Measurements from ENCODE around the gene PHACTR2.
"Not testable (repeated sequence)": the region's sequence is repeated elsewhere in the genome, so short reads cannot be mapped to it uniquely, and the experiment has no call there.

PHACTR2 gene

DNA sequence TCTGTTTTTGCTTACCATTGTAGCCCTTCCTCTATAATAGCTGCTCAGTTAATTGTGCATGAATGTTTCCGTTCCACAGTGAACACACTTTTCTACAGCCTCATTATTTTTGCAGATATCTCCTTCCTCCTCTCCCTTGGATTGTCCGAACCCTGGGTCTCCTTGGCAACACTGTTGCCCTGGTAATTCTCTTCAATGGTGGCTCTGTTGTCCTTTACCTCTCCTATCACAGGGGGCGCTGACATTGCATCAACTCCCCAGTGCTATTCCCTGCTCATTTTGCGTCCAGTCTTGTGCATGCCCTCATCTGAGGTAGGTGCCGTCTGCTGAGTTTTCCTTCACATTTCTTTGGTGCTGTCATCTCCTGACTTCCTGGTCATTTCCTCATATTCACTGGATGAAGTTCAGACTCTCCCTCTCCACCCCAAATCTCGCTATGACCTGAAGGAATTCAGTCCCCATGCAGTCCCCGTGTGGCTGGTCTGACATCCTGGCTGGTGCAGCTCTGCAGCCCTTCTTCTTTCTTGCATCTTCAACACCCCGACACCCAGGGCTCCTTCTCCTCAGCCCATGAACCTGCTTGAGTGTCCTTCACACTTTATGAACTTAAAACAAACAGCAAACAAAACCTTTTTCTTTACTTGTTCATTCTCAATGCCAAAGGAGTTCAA lies 21.1 kb downstream of the PHACTR2 start:
- DNase-seq (ENCODE audit: low spot score): no peak

DNA sequence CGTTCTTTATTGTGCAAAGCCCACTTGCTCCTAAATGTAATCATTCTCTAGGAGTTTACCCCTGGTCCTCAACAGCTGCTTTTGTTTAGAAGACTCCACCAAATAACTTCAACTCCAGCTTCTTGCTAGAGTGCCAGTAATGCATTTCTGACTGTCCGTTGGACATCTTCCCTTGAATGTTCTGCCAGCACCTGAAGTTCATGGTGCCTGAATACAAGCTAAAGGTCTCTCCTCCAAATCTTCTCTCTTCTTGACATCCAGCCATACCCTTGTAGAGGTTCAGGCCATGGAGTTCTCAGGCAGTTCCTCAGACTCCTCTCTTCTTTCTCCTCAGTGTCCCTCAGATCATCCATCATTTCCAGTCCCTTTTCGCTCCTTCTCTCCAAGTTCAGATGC lies 21.7 kb downstream of the PHACTR2 start:
- DNase-seq (ENCODE audit: low spot score): no peak

DNA sequence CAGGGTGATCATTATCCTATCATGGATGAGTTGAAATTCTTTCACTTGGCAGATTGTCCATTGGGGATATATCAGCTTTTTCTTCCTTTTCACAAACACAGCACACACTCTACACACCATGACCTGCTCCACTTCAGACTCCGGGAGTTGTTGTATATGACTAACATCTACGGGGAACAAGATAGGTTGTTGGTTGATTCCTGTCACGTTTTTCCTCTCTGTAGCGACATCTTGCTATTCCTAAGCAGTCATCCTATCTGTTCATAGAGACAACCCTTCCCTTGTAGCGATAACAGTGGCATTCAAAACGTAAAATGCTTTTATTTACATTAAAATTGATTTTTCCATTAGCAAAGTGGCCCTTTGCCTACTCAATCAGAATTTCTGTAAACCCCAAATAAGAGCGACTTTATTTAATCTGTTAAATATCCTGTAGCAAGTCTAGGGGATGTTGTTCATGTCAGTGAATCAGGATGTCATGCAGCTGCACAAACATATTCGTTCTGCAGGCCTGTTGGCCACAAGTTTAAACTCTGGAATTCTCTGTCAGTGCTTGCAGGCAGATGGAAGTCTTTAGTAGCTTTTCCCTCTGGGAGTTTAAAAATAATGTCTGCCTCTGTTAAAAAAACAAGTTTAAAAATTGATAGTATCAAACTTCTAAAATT lies 23.1 kb downstream of the PHACTR2 start:
- peak; percentile 62 for DNase-seq (ENCODE audit: low spot score)

DNA sequence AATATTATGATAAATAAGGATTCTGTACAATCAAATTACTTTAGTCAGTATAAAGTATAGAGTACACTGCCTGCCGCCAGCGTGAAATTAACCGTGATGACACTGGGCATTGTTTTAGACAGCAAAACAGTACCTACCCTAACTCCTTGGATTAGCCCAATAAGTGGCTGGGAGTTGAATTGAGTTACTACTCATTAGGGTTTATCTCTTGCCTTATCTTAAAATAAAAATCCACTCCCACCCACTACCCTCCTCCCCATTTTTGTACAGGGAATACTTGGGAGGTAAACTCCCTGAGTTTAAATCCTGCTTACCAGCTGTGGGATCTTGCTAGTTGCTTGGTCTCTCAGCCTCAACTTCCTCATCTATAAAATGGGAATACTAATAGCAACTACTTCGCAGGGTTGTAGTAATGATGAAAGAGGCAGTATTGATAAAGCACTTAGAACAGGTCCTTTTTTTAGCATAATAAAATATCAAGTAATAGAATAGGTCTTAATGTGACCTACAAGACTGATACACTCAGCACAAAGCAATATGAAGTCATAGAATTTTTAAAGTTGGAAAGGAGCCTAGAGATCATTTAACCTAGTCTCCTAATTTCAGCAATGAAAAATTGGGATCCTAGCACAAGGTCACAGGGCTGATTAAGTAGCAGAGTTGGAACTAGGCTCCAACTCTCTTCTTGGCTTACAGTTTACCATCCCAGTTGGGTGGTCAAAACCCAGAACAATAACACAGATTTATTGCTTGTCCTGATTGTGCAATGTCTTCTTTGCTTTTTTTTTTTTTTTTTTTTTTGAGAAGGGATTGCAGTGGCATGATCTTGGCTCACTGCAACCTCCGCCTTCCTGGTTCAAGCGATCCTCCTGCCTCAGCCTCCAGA lies 23.8 kb downstream of the PHACTR2 start:
- DNase-seq (ENCODE audit: low spot score): no peak

DNA sequence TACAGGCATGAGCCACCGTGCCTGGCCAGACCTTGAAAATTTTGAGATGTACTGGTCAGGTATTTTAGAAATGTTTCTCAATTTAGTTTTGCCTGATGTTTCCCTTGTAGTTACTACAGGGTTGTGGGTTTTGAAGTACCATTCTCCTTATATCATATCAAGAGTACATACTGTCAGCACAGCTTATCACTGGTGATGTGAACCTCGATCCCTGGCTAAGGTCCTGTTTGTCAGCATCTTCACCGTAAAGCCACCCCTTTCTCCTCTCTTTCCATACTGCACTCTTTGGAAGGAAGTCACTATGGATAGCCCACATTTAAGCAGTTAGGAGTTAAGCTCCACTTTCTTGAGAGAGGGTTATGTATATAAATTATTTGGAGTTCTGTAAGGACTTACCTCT lies 27.8 kb downstream of the PHACTR2 start:
- no peak for DNase-seq (ENCODE audit: low spot score)

DNA sequence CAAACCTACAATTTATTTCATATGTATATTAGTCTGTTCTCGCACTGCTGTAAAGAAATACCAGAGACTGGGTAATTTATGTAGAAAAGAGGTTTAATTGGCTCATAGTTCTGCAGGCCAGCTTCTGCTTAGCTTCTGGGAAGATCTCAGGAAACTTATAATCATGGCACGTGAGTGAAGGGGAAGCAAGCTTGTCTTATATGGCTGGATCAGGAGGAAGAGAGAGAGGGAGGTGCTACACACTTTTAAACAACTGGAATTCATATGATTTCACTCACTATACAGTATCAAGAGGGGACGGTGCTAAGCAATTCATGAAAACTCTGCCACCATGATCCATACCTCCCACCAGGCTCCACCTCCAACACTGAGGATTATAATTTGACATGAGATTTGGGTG lies 29.9 kb downstream of the PHACTR2 start:
- DNase-seq (ENCODE audit: low spot score): no peak

DNA sequence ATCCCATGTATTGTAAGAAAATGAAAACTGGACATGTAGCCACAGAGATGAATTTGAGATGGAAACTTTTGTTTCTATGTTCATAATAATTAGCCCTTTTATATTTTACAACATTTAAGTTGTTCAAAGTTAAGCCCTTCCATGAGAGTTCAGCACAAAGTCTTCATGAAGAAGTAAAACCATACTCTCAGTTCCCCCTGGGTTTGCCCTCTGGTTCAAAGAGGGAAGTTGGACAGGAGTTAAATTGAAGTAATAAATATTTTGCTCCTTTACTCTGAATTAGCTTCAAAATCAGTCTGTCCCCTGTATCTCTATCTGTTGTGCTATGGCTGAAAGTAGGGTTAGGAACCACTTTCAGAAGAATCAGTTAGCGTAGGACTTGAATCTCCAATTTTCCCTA lies 31.1 kb downstream of the PHACTR2 start:
- no peak for DNase-seq (ENCODE audit: low spot score)

DNA sequence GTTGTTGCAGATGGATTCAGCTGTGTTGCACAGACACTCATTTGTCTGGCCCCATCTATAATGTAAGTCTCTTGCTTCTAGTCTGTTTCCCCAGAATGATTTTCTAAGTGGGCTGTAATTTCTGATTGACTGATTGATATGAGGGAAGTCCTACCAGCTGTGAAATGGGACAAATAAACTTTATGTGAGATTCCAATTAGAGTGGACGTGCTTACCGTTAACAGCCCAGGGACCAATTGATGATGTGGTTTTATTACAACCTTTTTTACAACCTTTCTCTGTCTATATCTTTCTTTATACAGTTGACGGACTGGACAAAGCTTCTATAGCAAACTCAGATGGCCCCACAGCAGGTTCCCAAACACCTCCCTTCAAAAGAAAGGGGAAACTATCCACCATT lies 33.9 kb downstream of the PHACTR2 start:
- no peak for DNase-seq (ENCODE audit: low spot score)

DNA sequence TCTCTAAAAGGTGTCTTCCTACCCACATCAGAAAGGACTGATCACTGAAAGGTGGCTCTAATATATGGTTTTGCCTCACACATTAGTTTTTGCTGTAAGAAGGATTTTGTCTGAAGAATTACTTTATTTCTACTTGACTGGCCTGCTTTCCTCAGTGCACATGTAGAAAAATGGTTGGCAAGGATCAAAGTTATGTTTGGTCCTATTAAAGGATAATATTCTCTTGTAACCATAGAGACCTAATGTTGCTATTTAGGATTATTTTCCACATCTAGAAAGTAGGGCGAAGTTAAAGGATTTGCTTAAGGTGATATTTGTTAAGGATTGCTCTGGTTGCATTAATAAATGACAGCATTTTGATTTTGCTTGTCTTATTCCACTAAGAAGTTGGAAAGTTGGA lies 40.7 kb downstream of the PHACTR2 start:
- DNase-seq (ENCODE audit: low spot score): no peak

DNA sequence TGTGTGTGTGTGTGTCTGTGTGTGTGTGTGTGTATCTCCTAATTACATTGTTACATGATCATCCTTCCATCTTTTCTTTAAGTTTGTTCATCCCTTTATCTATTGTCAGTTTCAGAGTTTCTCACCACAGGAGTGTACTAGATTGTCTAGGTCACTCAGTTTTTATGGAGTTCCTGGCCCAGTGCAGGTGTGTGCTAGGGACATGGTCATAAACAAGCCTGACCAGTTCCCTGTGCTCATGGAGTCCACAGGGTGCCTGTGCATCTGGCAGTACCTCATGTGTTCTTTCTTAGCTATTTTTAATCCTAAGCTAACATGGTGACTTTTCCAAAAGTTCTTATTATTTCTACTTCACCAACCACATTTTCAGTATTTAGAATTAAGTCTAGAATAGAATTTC lies 43.9 kb downstream of the PHACTR2 start:
- DNase-seq (ENCODE audit: low spot score): no peak

DNA sequence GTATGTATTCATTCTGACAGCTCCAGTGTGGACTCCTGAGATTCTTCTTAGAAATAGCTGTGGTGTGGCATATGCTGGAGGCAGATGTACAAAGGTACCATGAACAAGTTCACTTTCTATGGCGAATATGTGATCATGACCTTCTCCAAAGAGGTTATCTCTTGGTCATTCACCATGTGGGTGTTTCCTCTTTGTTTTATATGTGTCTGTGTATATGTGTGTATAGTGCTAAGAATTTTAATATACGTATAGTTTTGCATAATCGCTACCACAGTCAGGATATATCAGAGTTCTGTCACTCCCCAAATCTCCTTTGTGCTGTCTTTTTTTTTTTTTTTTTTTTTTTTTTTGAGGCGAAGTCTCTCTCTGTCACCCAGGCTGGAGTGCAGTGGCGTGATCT lies 47.1 kb downstream of the PHACTR2 start:
- no peak for DNase-seq (ENCODE audit: low spot score)

DNA sequence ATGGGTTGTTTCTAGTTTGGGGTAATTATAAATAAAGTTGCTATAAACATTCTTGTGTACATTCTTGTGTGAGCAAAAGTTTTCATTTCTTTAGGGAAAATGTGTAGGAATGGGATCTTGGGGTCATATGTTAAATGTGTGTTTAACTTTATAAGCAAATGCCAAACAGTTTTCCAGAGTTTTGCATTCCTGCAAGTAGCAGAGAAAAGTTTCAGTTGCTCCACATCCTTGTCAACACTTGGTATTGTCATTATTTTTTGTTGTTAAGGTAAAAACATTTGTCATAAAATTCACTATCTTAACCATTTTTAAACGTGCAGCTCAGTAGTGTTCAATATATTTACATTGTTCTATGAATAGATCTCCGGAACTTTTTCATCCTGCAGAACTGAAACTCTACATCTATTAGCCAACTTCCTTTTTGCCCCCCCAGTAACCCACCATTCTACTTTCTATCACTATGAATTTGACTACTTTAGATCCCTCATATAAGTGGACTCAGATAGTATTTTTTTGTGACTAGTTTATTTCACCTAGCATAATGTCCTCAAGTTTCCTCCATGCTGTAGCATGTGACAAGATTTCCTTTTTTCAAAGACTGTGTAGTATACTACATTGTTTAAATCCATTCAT lies 48.4 kb downstream of the PHACTR2 start:
- no peak for DNase-seq (ENCODE audit: low spot score)

DNA sequence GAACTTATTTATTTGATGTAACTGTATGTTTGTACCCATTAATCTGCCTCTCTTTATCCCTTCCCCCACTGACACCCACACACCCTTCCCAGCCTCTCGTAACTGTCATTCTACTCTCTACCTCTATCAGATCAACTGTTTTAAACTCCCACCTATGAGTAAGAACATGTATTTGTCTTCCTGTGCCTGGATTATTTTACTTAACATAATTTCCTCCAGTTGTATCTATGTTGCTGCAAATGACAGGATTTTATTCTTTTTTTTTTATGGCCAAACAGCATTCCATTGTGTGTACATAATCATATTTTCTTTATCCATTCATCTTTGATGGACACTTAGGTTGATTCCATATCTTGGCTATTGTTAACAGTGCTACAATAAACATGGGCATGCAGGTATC lies 49.3 kb downstream of the PHACTR2 start:
- no peak for DNase-seq (ENCODE audit: low spot score)

DNA sequence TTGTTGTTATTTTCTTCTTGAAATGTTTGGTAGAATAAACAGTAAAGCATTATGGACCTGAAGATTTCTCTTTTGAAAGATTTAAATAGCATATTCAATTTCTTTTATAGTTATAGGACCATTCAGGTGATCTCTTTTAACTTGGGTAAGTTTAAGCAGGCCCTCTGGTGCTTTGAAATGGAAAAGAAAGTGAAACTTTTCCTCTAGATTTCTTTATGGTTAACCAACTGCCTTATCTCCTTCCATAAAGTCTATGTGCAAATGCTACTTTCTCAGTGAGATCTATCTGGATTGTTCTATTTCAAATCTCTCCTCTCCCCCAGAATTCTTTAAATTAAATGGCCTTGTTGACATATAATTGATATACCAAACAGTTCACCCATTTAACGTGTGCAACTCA lies 54.0 kb downstream of the PHACTR2 start:
- no peak for DNase-seq (ENCODE audit: low spot score)

DNA sequence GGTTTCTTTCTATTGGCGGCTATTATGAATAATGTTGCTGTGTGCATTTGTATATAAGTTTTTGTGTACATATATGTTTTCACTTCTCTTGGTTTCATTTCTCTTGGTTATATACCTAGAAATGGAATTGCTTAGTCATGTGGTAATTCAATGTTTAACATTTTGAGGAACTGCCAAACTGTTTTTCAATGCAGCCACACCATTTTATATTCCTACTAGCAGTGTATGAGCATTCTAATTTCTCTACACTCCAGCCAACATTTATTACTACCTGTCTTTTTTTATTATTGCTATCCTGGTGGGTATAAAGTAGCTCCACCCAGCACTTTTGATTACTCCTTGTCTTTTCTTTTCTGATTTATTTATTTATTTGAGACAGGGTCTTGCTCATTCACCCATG lies 54.8 kb downstream of the PHACTR2 start:
- DNase-seq (ENCODE audit: low spot score): no peak

DNA sequence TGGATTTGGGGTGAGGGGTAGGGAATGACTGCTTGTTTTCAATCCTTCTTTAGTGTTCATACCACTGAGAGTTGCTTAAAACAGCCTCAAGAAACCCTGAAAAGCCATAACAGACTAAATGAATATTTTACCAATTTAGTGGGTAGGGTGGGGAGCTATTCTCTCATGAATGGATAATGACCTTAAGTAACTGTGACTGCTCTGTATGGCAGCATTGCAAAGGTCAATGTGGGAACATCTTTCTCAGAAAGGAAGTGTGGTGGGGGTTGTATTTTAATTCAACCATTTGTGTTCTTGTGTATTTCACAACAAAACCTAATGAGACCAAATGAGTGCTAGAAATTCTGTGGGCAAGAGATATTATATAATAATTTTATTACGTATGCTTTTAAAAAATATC lies 55.7 kb downstream of the PHACTR2 start:
- no peak for DNase-seq (ENCODE audit: low spot score)

DNA sequence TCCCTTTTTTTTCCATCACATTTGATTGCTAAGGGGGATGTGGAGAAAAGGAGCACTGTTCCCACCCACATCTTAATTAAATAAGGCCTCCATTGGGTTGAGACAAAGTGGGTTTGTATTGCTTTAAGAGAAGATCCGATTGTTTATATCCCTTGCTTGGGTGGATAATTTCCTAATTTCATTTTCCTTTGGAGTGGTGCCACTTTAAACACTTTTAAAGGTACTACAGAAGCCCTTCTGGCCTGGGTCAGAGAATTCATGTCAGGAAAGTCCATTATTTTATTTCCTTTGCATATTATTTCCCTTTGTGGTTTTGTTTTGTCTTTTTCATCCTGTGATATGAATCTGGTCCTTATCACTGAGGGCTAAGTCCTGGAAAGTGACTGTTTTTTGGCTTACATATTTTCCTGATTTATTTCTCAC lies 56.9 kb downstream of the PHACTR2 start:
- DNase-seq (ENCODE audit: low spot score): no peak

DNA sequence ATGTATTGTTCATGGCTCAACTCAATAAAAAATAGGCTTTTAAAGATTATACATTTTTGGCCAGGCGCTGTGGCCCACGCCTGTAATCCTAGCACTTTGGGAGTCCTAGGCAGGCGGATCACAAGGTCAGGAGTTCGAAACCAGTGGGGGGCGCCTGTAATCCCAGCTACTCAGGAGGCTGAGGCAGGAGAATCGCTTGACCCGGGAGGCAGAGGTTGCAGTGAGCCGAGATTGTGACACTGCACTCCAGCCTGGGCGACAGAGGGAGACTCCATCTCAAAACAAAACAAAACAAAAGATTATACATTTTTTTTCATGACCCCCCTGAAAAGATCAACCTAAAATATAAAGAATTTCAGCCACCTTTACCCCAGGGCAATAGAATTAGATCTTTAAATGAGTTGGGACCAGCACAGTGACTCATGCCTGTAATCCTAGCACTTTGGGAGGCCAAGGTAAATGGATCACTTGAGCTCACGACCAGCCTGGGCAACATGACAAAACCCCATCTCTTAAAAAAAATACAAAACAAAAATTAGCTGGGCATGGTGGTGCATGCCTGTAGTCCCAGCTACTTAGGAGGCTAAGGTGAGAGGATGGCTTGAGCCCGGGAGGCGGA lies 60.4 kb downstream of the PHACTR2 start:
- not testable (repeated sequence) for DNase-seq (ENCODE audit: low spot score)

DNA sequence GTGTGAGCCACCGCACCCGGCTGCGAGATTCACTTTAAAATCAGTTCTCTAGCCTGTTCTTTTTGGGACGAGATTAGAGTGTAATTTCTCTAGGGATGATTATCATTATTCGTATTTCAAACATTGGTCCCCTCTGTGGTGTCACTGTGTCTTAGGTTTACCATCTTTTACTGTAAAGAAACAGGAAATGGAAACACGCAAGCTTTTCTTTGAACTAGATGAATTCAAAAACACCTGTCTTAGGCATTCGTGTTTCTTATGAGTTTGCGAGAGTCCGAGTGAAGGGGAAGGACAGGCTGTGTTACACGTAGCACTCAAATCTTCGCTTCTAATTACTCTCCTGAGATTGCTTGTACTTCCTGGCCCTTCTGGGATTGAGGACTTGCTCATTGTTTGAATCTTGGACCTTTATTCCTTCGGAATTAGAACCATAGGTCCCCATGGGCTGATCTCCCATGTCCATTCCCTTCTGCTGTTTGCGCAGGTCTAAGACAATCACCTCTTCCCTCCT lies 61.6 kb downstream of the PHACTR2 start:
- DNase-seq (ENCODE audit: low spot score): no peak

DNA sequence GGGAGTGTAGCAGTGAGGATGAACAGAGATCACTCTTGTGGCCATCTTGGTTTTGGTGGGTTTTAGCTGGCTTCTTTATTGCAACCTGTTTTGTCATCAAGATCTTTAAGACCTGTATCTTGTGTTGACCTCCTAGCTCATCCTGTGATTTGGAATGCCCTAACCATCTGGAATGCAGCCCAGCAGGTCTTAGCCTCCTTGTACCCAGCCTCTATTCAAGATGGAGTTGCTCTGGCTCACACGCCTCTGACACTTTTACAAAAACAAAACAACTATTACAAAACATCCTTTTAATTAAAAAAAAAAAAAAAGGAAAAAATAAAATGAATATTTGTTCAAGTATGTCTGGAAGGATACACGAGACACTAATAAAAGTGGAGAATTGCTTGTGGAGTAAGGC lies 62.4 kb downstream of the PHACTR2 start:
- DNase-seq (ENCODE audit: low spot score): no peak

DNA sequence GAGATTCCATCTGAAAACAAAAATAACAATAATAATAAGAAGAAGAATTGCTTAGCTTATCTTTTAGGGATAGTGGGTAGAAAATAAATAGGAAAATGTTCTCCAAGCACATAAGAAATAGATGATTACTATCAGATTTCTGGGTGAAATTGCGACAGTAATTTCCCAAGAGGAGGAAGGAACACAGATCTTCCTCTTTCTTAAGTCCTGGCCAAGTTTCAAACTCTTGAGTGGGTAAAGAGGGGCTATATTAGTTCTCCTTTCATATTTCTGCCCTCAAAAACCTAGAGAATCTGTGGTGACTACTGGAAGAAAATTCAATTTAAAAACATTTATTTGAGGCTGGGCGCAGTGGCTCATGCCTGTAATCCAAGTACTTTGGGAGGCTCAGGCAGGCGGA lies 63.7 kb downstream of the PHACTR2 start:
- no peak for DNase-seq (ENCODE audit: low spot score)
